K562 (cell line): ENCODE data around the gene WDR86. TPM values are rescaled to one million over a fixed set of nuclear protein-coding genes. Genes with fewer than 3 reads are reported as not detected.

ENCODE experiments used
- ATAC-seq: fragments of 200-7000 bp; cut with Tn5 transposase; 3 replicates; pipeline ENCODE4 v1.9.1; 2020; ENCODE audit warnings: moderate library complexity
- BruUV-seq: library from RNA; stranded (reverse); fragments of 400-500 nt; replicated peaks from 2 replicates; lab custom pipeline; 2021; lab: Mats Ljungman, UMichigan
- CTCF ChIA-PET: fragments of 300-600 bp; formaldehyde crosslinking; extraction: SDS; loops from one replicate; lab custom pipeline; 2021; ENCODE audit warnings: low intra/inter-chr PET ratio; lab: Yijun Ruan, JAX
- POLR2A ChIA-PET: fragments of 300-600, 350-650 bp; sonication (Branson Sonifier 250); formaldehyde crosslinking; extraction: SDS; loops from one replicate; lab custom pipeline; 2021; ENCODE audit warnings: antibody characterized with exemption, inconsistent platforms; lab: Yijun Ruan, JAX
- DNase-seq, 4 experiments: peaks; one replicate each; pipeline versions ENCODE4 v3.0.0 to v3.0.0-alpha.2; 2011 to 2018; ENCODE audit warnings: low spot score in 3 of 4, mixed read lengths in 3 of 4; ENCODE audit errors: extremely low read depth in 1 of 4
- FAIRE-seq: peaks from 2 replicates; lab custom pipeline; 2011; peaks lifted over from hg19 to GRCh38; lab: Jason Lieb, UNC
- H2AFZ ChIP-seq: 2 replicates; pipeline ENCODE4 v1.6.0; 2011; ENCODE audit warnings: low read depth, low read length, control low read depth, inconsistent platforms
- H3K27ac ChIP-seq: fragments of 200-600 bp; 3 replicates; pipeline ENCODE4 v1.8.0; 2011; ENCODE audit warnings: low read depth, mild to moderate bottlenecking, control low read depth, inconsistent platforms, low read length, moderate library complexity, mixed read lengths; ENCODE audit errors: extremely low read depth
- H3K27me3 ChIP-seq, 2 experiments: fragments of 300-600 bp in 1 of 2; 2 replicates in 1 of 2; 3 replicates in 1 of 2; pipeline versions ENCODE4 v1.6.0 to v1.8.0; 2011; ENCODE audit warnings: inconsistent platforms in 2 of 2, low read length in 2 of 2, mild to moderate bottlenecking in 1 of 2, mixed read lengths in 1 of 2, moderate library complexity in 1 of 2; ENCODE audit not compliant: control insufficient read depth in 2 of 2, insufficient read depth in 2 of 2
- H3K36me3 ChIP-seq: fragments of 300-600 bp; 3 replicates; pipeline ENCODE4 v1.8.0; 2011; ENCODE audit warnings: mild to moderate bottlenecking, low read length, inconsistent platforms; ENCODE audit not compliant: control insufficient read depth, insufficient read depth
- H3K4me1 ChIP-seq, 2 experiments: fragments of 200-600 bp in 1 of 2; replicated peaks in 1 of 2; 2 replicates in 1 of 2; 3 replicates in 1 of 2; pipeline versions ENCODE4 v1.5.1 to v1.8.0; 2011; ENCODE audit warnings: inconsistent platforms in 2 of 2, low read length in 2 of 2, mild to moderate bottlenecking in 1 of 2, mixed read lengths in 1 of 2, moderate library complexity in 1 of 2; ENCODE audit not compliant: control insufficient read depth in 2 of 2, insufficient read depth in 2 of 2
- H3K4me2 ChIP-seq: 2 replicates; pipeline ENCODE4 v1.6.1; 2011; ENCODE audit warnings: low read length, control low read depth, inconsistent platforms, mixed read lengths; ENCODE audit not compliant: insufficient read depth
- H3K4me3 ChIP-seq: fragments of 200-600 bp; sonication (generic), shearing (Covaris generic); 2 replicates; pipeline ENCODE4 v1.5.1; 2016; ENCODE audit warnings: control low read depth, inconsistent platforms
- H3K79me2 ChIP-seq: fragments of 200-600 bp; 3 replicates; pipeline ENCODE4 v1.8.0; 2011; ENCODE audit warnings: low read length, inconsistent platforms; ENCODE audit not compliant: control insufficient read depth, insufficient read depth
- H3K9ac ChIP-seq, 2 experiments: 2 replicates each; pipeline versions ENCODE4 v1.6.0 to v1.6.1; 2011; ENCODE audit warnings: low read depth in 2 of 2, low read length in 2 of 2, control low read depth in 1 of 2, inconsistent platforms in 1 of 2, mild to moderate bottlenecking in 1 of 2, mixed read lengths in 1 of 2; ENCODE audit not compliant: insufficient read depth in 1 of 2
- H3K9me1 ChIP-seq: one replicate; pipeline ENCODE4 v1.6.0; 2011; ENCODE audit warnings: inconsistent platforms, mild to moderate bottlenecking, low read length, moderate library complexity; ENCODE audit not compliant: control insufficient read depth, insufficient read depth
- H3K9me3 ChIP-seq: replicated peaks from 2 replicates; pipeline ENCODE4 v1.5.1; 2011; ENCODE audit warnings: low read depth, low read length, inconsistent platforms; ENCODE audit not compliant: control insufficient read depth, insufficient read depth
- H4K20me1 ChIP-seq: replicated peaks from 2 replicates; pipeline ENCODE4 v1.6.1; 2011; ENCODE audit warnings: low read length, inconsistent platforms, mixed read lengths; ENCODE audit not compliant: control insufficient read depth, insufficient read depth
- ADNP ChIP-seq: fragments of 200-800 bp; sonication (Bioruptor generic); IDR thresholded peaks from 2 replicates; pipeline ENCODE4 v1.6.1; 2016; ENCODE audit warnings: missing genetic modification characterization, missing compliant biosample characterization
- ARID4B ChIP-seq: sonication (generic); formaldehyde crosslinking; IDR thresholded peaks from 2 replicates; pipeline ENCODE4 v1.8.0; 2022; ENCODE audit warnings: mild to moderate bottlenecking, missing genetic modification reagents
- BCOR ChIP-seq: fragments of 450-650 bp; IDR thresholded peaks from 2 replicates; pipeline ENCODE4 v1.6.1; 2016
- CBFA2T3 ChIP-seq: fragments of 450-650 bp; IDR thresholded peaks from 2 replicates; pipeline ENCODE4 v1.6.1; 2017
- CC2D1A ChIP-seq: fragments of 450-650 bp; IDR thresholded peaks from 2 replicates; pipeline ENCODE4 v1.6.1; 2017; ENCODE audit warnings: mild to moderate bottlenecking
- ELF1 ChIP-seq: fragments of 200-800 bp; sonication (Bioruptor generic); IDR thresholded peaks from 2 replicates; pipeline ENCODE4 v1.6.1; 2016; ENCODE audit warnings: missing genetic modification characterization, missing compliant biosample characterization
- ETV1 ChIP-seq: fragments of 450-650 bp; conservative IDR thresholded peaks from 2 replicates; pipeline ENCODE4 v1.6.1; 2016; ENCODE audit warnings: missing genetic modification characterization, control low read depth, low read depth, missing compliant biosample characterization
- GABPA ChIP-seq: fragments of 200-800 bp; sonication (Bioruptor generic); conservative IDR thresholded peaks from 2 replicates; pipeline ENCODE4 v1.6.1; 2016; ENCODE audit warnings: low read depth, missing genetic modification characterization, missing compliant biosample characterization
- HDAC8 ChIP-seq: fragments of 450-650 bp; IDR thresholded peaks from 2 replicates; pipeline ENCODE4 v1.6.1; 2016; ENCODE audit warnings: mild to moderate bottlenecking, missing genetic modification characterization, moderate library complexity, missing compliant biosample characterization
- KDM1A ChIP-seq, 2 experiments: fragments of 450-650 bp; IDR thresholded peaks; 2 replicates each; pipeline ENCODE4 v1.6.1; 2016; ENCODE audit warnings: mild to moderate bottlenecking in 2 of 2
- RAD21 ChIP-seq, 2 experiments: fragments of 250-450 bp in 1 of 2; fragments of 450-650 bp in 1 of 2; sonication (Bioruptor Pico) in 1 of 2; formaldehyde crosslinking in 1 of 2; IDR thresholded peaks in 1 of 2; conservative IDR thresholded peaks in 1 of 2; 2 replicates each; pipeline versions ENCODE4 v1.4.0 to v1.8.0; 2020 to 2022; ENCODE audit warnings: mild to moderate bottlenecking in 2 of 2, moderate library complexity in 1 of 2
- SMARCA5 ChIP-seq: fragments of 450-650 bp; IDR thresholded peaks from 2 replicates; pipeline ENCODE4 v1.6.1; 2016
- TFAP4 ChIP-seq: sonication (generic); formaldehyde crosslinking; IDR thresholded peaks from 2 replicates; pipeline ENCODE4 v1.8.0; 2022; ENCODE audit warnings: missing genetic modification reagents, mild to moderate bottlenecking, moderate library complexity, borderline replicate concordance
- THRA ChIP-seq: fragments of 450-650 bp; IDR thresholded peaks from 2 replicates; pipeline ENCODE4 v1.6.1; 2017; ENCODE audit warnings: mild to moderate bottlenecking, moderate library complexity
- ZFP36 ChIP-seq: fragments of 150-350 bp; IDR thresholded peaks from 2 replicates; pipeline ENCODE4 v1.6.1; 2018; ENCODE audit warnings: low read length, low read depth; ENCODE audit not compliant: partially characterized antibody
- ZNF253 ChIP-seq: fragments of 250-450 bp; sonication (Bioruptor Pico); conservative IDR thresholded peaks from 2 replicates; pipeline ENCODE4 v1.6.1; 2021; ENCODE audit warnings: mild to moderate bottlenecking
- WGBS: fragments of 100-300 bp; shearing (Covaris generic); methylation state at CpG from one replicate; pipeline ENCODE4 v1.1.6; 2016; ENCODE audit warnings: low coverage, mixed read lengths; ENCODE audit not compliant: insufficient coverage; ENCODE audit errors: missing lambda C conversion rate; 5-methylcytosine and 5-hydroxymethylcytosine counted together
- in situ Hi-C: fragments of 300-500 bp; cut with MboI; formaldehyde crosslinking; loops from 4 replicates; pipeline ENCODE4 v1.15.0; 2018; ENCODE audit warnings: inconsistent platforms, mixed read lengths
- intact Hi-C: fragments of 100-400 bp; cut with micrococcal nuclease; formaldehyde crosslinking; loops from 2 replicates; pipeline ENCODE4 v1.14.2; 2022
- polyA plus RNA-seq, 8 experiments: library from polyadenylated mRNA; depleted of rRNA in 4 of 8; stranded (reverse) in 5 of 8; unstranded in 3 of 8; fragments of >200 nt; fragmentation: Nextera tagmentation in 2 of 8; fragmentation: Illumina TruSeq in 1 of 8; extraction: Ambion mirVana in 2 of 8; extraction: Trizol in 1 of 8; gene quantifications; 2 replicates each; pipeline versions ENCODE4 v1.2.1 to v1.2.3, GENCODE V29; 2011 to 2014; ENCODE audit warnings: inconsistent platforms in 1 of 8, missing spikeins in 1 of 8
- total RNA-seq, 7 experiments: library from RNA; depleted of rRNA in 6 of 7; stranded (reverse); fragments of >200 nt in 6 of 7; fragmentation: Illumina TruSeq in 2 of 7; extraction: Trizol in 2 of 7; gene quantifications; 2 replicates each; pipeline versions ENCODE4 v1.2.1 to v1.2.3, GENCODE V29; 2011 to 2021; ENCODE audit warnings: low replicate concordance in 1 of 7

WDR86 gene
- total and polyA plus RNA-seq, 9 of the 15 experiments (the other 6 are each of a cell fraction or from before 2014, with no cell fraction given): 0.24 TPM; not detected in 8

GRCh38 chr7:151429560-151430331 is 19.9 kb upstream of the WDR86 start:
- BruUV-seq: no TSS peak
- no peak overlapping the region for H3K4me2 ChIP-seq
- peaks cover 0 to 24% of the 10 kb centered on the region in 2 experiments; a peak in 3 of 5 replicates for H3K4me1 ChIP-seq
- no peaks in the 10 kb centered on the region for H3K9me3 ChIP-seq
- H3K9me1 ChIP-seq: no peaks in the 10 kb centered on the region
- peak; percentile 60 for ATAC-seq
- intact Hi-C loops (no loop called here), in situ Hi-C loops (no loop called here)
- peaks cover 8% of the 10 kb centered on the region; the same call in 1 of the 2 replicates for H4K20me1 ChIP-seq
- ChIA-PET POLR2A (no interaction called here), CTCF (no interaction called here)
- no peak overlapping the region for H3K27ac ChIP-seq
- no peak overlapping the region for H2AFZ ChIP-seq
- 9% methylated on average over 10 of the region's 10 CpGs for WGBS
- no peak overlapping the region for H3K4me3 ChIP-seq
- no peaks in the 10 kb centered on the region for H3K79me2 ChIP-seq
- H3K9ac ChIP-seq: peak overlapping the region in 1 of 2 experiments; percentile 43; a peak in 2 of 4 replicates
- H3K36me3 ChIP-seq: no peaks in the 10 kb centered on the region
- peaks cover 10 to 74% of the 10 kb centered on the region in 2 experiments for H3K27me3 ChIP-seq
- peak in 1 of 4 experiments; percentile 37 for DNase-seq
- FAIRE-seq: peak; percentile 80
- TF ChIP-seq TFAP4: peak; percentile 50; the same call in 1 of the 2 replicates
- TF ChIP-seq ELF1 (tag): no peak
- TF ChIP-seq KDM1A (IDR thresholded peaks at IDR 0.05): peak; percentile 64
- 0 out of 2 replicates have a peak, but pooled peaks have one; percentile 9 for TF ChIP-seq CBFA2T3
- peak in 1 of 2 experiments; percentile 23; a peak in 1 of 4 replicates for TF ChIP-seq RAD21 (CRISPR knock-in tag; conservative IDR thresholded peaks at IDR 0.05 in 1 of 2, IDR thresholded peaks at IDR 0.05 in 1 of 2)
- TF ChIP-seq HDAC8: 0 out of 2 replicates have a peak, but pooled peaks have one; percentile 33
- TF ChIP-seq THRA: no peak
- peak; percentile 77 for TF ChIP-seq ETV1 (tag)
- TF ChIP-seq GABPA: peak; percentile 45
- TF ChIP-seq ZNF253: no peak
- TF ChIP-seq ARID4B (CRISPR knock-in tag): 0 out of 2 replicates have a peak, but pooled peaks have one; percentile 25
- TF ChIP-seq ZFP36: peak; percentile 64
- TF ChIP-seq CC2D1A: no peak
- 0 out of 2 replicates have a peak, but pooled peaks have one; percentile 58 for TF ChIP-seq SMARCA5
- TF ChIP-seq BCOR: peak; percentile 79
- peak; percentile 62; the same call in 1 of the 2 replicates for TF ChIP-seq ADNP
